ENCODE results near the gene CYBA.
"Not testable (repeated sequence)": the region's sequence is repeated elsewhere in the genome, so short reads cannot be mapped to it uniquely, and the experiment has no call there.

The CYBA gene

DNA sequence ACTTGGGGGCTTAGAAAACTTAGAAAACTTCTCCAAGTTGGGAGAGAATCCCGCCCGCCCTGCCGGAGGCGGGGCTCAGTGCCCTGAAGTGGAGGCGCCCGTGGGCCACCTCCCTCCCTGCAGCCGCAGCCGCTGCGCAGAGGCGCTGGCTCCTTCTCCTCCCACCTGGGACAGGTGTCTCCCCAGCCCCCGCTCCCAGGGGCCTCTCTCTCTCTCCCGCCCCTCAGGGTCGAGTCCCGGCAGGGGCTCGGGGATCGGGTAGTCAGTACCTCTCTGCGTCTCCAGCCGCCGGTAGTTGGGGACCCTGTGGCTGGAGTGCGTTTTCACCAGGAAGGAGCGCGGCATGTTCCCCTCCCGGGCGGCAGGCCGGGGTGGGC lies 35.2 kb upstream of the CYBA start:
- FAIRE-seq: no peak

GRCh38 chr16:88685156-88686061 lies 34.6 kb upstream of the CYBA start:
- FAIRE-seq: no peak

DNA sequence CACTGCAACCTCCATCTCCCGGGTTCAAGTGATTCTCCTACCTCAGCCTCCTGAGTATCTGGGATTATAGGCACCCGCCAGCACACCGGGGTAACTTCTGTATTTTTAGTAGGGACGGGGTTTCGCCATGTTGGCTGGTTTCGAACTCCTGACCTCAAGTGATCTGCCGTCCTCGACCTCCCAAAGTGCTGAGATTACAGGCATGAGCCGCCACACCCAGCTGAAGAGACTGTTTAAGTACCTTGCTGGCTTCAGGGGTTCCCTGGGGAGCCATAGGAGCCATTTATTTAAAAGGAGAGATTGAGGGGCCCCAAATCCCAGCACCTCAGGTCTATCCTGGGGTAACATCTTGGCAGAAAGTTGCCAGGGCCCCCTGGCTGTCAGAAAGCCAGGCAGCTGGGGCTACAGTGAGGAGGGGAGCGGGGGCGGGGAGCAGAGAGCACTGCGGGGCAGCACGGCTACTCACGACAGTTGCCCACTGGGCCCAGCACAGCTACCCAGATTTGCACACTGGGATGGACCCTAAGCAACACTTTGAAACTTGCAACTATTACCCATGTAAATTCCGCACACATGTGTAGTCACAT lies 33.8 kb upstream of the CYBA start:
- no peak for FAIRE-seq

DNA sequence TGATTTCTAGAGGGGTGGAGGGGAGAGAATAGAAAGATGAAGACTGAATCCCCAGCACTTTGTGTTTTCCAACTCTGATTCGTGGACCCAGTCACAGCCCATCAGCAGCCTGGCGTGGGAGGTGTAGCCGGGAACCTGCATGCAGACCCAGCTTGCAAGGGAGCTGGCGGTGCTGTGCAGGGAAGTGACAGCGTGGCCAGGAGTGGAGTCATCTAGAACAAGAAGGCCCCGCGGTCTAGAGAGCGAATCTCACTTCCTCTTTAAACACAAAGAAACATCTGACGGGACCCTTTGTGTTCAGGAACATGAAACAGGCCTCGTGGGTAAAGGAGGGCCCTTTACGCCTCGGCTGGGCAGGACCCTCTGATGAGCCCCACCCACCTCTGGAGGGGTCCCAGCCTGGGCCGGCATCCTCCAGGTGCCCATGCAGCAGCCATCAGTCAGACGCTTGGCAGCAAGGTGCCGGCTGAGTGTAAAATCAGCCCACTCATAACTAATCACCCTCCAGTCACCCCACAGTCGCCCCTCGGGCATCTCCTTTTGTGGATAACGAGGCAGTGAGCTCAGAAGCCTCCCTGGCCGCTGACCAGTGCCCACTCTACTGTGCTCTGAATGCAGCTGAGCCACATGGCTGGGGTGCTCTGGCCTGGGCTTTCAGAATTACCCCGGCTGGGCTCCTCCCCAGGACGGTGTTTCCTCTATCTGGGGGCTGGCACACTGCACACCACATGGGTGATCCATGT lies 31.0 kb upstream of the CYBA start:
- FAIRE-seq: no peak

DNA sequence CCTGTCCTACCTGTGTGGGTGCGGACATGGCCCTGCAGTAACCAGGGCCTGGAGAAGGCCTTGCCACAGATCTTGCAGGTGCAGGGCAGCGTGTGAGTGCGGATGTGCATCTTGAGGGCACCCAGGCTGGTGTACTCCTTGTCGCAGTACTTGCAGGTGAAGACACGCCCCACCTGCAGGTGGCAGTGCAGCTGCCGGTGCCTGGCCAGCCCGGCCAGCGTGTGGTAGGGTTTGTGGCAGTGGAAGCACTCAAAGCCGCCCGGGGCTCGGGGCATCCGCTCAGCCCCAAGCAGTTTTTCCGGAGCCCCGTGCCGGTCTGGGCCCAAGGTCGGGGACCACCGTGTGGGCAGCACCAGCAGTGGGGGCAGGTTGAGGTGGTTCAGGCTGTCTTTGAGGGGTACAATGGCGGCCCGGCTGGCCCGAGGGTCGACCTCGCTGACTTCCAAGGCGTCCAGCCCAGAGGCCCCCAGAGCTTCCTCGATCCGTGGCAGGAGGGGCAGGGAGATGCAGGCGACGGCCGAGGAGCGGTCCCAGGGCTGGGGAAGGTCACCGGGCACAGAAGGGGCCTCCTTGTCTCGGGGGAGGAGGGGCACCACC lies 30.3 kb upstream of the CYBA start:
- FAIRE-seq: no peak

- FAIRE-seq: no peak
Measured at GRCh38 chr16:88680554-88681083, 29.8 kb upstream of the CYBA start.

- FAIRE-seq: no peak
Measured at GRCh38 chr16:88678224-88678979, 27.5 kb upstream of the CYBA start.

DNA sequence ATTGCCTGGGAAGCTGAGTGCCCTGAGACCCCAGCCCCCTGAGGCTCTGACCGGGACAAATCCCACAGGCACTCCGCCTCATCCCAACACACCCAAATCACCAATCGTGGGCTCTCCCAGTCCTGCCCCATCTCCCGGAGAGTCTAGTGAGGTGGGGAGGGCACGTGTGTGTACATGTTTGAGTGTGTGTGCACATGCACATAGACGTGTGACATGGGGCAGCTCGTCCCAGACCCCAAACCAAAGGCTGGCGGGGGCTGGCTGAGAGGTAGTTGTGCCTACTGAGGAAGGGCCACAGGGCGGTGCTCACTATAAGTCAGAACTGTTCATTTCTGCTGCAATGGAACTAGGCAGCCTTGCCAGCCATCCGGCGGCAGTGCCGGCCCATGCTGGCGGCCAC lies 26.9 kb upstream of the CYBA start:
- FAIRE-seq: no peak

DNA sequence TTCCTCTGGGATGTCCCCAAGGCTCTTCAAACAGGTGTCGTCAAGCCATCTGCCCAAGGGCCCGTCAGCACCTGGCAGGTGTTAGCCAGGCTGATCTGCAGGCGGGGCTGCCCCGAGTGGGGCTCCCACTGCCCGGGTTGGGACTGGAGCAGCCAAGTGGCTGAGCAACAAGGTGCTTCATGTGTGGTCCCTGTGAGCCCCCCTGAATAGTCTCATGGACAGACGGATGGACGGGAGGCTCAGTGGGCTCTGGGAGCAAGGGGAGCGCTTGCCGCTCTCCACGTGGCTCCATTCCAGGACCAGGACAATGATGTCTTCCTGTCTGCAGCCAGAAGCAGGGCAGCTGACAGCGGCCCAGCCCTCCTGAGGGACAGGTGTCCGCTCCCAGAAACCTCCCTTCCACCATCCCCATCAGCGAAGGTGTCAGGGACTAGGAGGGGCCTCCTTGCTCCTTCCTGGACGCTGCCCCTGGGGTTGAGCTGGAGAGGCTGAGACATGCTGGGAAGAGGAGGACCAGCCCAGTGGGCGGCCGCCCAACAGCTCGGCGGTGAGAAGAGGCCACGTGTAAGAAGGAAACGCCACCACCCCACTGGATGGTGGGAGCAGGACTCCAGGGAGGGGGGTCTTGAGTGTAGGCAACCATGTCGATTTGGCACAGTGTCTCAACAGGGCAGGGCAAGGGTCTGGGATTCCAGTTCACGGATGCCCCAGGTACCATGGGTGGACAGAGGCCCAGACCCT lies 25.8 kb upstream of the CYBA start:
- no peak for FAIRE-seq

- FAIRE-seq: no peak
Measured at GRCh38 chr16:88673716-88674379, 23.0 kb upstream of the CYBA start.

GRCh38 chr16:88672776-88673175 lies 21.9 kb upstream of the CYBA start:
- no peak for FAIRE-seq

GRCh38 chr16:88671806-88672205 lies 21.0 kb upstream of the CYBA start:
- FAIRE-seq: no peak

DNA sequence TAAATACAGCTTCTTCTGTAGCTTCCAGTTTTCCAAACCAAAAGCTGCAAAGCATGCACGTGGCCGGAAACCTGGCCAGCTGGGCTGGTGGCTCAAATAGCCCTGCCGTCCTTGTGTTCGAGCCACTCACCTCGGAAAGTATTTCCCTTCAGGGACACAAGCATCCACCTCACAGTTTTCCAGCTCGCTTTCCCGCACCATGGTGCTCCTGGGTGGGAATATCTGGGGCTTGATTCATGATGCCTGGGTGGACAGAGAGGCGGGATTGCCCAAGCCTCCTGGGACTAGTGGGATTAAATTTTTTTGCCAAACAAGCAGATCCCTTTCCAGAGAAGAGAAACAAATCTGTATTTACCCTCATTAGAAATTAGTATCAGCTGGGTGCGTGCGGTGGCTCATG lies 19.1 kb upstream of the CYBA start:
- FAIRE-seq: no peak

DNA sequence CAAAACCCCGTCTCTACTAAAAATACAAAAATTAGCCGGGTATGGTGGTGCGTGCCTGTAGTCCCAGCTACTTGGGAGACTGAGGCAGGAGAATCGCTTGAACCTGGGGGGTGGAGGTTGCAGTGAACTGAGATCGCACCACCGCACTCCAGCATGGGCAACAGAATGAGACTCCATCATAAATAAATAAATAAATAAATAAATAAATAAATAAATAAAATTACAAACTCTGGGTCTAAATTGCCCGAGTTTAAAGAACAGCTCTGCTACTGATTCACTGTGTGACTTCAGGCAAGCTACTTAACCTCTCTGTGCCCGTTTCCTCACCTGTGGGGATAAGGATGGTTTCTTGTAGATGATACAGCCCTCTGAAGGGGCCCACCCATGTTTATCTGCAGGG lies 18.6 kb upstream of the CYBA start:
- not testable (repeated sequence) for FAIRE-seq

DNA sequence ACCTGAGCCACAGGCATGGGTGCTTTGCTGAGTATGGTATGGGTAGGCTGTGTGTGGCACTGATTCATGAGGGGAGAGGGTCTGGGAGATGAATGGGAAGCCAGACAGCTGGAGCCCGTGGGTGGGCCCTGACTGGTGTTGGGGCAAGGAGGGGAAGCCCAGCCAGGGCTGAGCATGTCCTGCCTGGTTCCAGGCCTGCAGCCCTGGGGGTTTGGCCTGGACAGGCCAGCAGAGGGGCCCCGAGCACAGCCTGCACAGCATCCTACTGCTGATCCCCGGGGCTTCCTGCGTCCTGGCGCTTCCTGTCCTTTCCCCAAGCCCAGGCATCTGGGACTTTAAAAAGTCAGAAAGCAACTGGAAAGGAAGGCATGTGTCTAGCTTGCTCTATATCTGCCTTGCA lies 16.6 kb upstream of the CYBA start:
- FAIRE-seq: no peak

DNA sequence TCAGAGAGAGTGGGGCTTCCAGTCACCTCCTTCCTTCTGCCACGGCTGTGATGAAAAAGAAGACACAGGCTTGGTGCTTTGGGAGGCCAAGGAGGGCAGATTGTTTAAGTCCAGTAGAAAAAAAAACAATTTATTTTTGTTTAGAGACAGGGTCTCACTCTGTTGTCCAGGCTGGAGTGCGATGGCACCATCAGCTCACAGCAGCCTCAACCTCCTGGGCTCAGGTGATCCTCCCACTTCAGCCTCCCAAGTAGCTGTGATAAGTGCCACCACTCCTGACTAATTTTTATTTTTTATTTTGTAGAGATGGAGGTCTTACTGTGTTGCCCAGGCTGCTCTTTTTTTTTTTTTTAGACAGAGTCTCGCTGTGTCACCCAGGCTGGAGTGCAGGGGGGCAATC lies 14.7 kb upstream of the CYBA start:
- FAIRE-seq: no peak

DNA sequence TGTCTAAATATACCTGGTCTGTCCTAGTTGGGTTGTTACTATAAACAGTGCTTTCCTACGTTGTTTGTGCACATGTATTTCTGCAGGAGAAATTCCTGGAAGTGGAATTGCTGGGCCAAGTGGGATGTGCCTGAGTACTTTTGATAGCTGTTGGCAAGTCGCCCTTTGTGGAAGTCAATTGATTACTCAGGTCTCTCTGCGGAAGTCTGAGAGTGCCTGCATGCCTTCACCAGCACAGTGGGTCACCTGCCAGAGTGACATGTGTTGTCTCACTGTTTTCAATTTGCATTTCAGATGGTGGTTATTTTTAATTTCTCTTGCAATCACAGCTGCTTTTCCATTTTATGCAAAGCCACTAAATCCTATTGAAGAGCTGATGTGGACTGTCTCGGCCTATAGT lies 14.3 kb upstream of the CYBA start:
- no peak for FAIRE-seq

DNA sequence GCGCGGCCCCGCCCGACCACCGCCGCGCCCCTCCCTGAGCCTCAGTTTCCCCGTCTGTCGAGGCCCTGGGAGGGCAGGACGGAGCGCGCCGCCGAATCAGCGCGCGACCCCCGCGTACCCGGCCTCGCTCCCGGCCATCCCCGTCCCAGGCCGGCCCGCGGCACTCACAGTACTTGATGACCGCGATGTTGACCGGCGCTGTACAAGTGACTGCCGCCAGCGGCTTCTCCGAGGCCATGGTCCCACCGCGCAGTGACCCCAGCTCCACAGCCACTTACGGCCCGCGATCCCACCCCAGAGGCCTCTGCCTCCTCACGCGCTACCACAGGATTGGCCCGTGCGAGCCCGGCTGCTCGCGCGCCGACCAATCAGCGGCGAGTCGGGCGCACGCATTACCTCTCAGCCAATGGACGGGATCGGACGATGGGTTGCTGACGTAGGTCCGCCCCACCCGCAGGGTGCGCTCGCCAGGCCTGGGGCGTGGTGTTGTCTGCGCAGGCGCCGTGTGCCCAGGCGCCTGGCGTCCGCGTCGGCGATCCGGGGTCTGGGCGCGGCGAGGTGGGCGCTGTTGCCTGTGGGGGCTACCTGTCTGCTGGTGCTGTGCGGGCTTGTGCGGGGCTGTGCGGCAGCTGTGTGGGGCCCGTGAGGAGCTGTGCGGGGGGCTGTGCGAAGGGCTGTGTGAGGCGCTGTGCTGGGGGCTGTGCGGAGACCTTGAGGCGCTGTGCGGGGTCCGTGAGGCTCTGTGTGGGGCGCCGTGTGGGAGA lies 12.2 kb upstream of the CYBA start, which contains the start of gene MVD:
Gene MVD, minus strand, starts transcription at position 249 of the 764 bp plus-strand sequence. Its CDS starts 11 bp downstream, at position 238.
- peak; percentile 90 for FAIRE-seq

GRCh38 chr16:88662222-88662842 lies 11.5 kb upstream of the CYBA start:
- no peak for FAIRE-seq

DNA sequence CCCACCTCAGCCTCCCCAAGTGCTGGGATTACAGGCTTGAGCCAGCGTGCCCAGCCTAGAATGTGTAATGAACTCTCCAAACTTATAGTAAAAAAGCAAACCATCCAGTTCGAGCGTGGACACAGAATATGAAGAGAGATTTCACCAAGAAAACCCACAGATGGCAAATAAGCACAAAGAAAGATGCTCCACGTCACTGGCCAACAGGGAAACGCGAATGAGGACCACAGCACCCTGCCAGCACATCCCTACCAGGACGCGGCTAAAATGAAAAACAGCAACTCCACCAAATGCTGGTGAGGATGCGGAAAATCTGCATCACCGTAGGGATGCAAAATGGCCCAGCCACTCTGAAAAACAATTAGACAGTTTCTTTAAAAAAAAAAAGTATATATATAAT lies 10.6 kb upstream of the CYBA start:
- FAIRE-seq: no peak
